HG02798 (cell line): ENCODE measurements around the gene CRX.
"Not testable (repeated sequence)": the region's sequence is repeated elsewhere in the genome, so short reads cannot be mapped to it uniquely, and the experiment has no call there.

Source experiments
- ATAC-seq: cut with Tn5 transposase; IDR thresholded peaks from one replicate; pipeline ENCODE4 v1.9.1; 2021; ENCODE audit warnings: mild to moderate bottlenecking; ENCODE audit not compliant: unreplicated experiment, poor library complexity

CRX gene

DNA sequence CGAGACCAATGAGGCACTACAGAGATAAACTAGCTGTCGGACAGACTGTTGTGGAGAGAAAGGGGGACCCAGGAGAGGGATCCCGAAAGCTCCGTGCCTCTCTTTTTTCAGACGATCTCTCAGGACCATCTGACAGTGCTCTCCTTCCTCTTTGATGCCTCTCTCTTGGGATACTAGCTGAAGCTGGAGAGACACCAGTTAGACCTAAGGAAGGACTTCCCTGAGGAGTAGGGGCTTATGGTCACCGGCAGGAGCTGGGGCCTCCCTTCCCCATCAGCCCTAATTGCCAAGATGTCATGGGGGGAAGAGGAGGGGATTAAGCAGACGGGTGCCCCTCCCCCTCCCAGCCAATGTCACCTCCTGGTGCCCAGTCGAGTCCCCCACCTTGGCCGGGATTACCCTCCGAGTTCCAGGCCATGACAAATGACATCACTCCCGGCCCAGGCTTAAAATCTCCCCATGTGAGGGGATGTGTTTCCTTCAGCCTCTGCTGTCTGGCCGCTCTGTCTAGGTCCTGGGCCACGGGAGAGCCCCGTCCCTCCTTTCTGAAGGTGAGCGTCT lies at the start of gene CRX:
Gene CRX (plus strand): TSS at position 478 of the 561 bp plus-strand sequence. CDS start 12,507 bp downstream, outside the sequence.
- ATAC-seq, result no peak

DNA sequence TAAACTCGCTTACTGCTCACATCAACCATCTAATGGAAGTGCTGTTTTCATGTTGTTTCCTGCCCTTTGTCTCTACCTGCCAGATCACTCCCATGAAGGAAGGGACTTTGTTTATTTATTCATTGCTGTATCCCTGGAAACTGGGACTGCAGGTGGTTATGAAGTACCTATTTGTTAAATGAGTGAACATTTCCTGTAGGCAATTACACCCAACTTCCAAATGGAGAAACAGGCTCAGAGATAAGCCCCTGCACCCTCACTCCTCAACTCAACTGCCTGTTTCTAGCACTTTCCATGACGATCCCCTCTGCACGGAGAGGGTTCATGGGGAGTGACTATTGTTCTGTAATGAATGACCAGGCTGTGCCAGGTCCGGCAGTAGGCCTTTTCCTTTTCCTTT lies 45.2 kb upstream of the CRX start:
- ATAC-seq, result no peak

DNA sequence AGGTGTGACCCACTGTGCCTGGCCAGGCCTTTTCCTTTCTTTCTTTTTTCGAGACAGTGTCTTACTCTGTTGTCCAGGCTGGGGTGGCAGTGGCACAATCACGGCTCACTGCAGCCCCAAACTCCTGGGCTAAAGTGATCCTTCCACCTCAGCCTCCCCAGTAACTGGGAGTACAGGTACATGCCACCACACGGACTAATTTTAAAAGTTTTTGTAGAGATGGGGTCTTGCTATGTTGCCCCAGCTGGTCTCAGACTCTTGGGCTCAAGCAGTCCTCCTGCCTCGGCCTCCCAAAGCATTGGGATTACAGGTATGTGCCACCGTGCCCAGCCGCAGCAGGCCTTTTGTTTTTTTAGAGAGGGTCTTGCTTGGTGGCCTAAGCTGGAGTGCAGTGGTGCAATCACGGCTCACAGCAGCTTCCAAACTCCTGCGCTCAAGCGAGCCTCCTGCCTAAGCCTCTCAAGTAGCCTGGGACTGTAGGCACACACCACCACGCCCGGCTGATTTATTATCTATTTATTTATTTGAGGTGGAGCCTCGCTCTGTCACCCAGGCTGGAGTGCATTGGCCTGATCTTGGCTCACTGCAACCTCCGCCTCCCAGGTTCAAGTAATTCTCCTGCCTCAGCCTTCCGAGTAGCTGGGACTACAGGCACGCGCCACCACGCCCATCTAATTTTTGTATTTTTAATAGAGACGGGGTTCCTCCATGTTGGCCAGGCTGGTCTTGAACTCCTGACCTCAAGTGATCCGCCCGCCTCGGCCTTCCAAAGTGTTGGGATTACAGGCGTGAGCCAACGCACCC lies 44.3 kb upstream of the CRX start:
- not testable (repeated sequence) for ATAC-seq

DNA sequence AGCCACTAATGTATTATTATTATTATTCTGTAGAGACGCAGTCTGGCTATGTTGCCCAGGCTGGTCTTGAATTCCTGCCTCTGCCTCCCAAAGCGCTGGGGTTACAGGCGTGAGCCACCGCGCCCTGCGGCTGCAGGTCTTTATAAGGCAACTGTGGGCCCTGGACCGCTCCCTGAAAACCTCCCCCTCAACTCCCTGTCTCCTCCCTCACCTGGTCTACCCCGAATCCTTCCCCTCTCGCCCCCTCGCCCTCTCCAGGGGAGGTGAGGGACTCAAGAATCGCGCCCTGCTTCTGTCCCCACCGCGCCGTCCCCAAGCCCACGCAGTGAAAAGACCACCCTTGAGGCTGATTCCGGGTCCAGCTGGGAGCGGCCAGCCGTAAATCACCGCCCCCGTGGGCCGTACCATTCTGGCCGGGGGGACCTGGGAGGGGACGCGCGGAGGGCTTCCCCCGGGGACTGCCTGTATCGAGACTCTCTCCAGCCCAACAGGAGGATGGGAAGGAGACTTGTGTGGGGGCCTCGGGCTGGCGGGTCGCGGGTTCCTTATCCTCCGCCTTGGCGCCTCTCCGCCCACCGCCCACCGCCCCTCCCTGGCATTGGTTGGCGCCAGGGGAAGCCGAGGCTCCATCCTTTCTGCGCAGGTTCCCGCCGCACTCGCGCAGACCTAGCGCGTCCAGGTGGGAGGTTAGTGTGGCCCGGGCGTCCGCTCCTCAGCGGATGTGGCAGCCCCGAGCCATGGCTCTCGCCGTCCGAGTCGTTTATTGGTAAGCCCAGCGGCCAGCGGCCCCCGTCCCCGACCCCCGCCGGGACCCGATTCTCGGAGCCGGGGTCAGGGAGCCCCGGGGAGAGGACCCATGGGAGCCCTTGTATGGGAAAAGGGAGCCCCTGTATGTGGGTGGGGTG lies 43.4 kb upstream of the CRX start, which contains the start of gene SELENOW:
Gene SELENOW (plus strand): TSS at position 655 of the 905 bp plus-strand sequence. CDS start 83 bp downstream, at position 738.
- ATAC-seq, result peak; percentile 81

DNA sequence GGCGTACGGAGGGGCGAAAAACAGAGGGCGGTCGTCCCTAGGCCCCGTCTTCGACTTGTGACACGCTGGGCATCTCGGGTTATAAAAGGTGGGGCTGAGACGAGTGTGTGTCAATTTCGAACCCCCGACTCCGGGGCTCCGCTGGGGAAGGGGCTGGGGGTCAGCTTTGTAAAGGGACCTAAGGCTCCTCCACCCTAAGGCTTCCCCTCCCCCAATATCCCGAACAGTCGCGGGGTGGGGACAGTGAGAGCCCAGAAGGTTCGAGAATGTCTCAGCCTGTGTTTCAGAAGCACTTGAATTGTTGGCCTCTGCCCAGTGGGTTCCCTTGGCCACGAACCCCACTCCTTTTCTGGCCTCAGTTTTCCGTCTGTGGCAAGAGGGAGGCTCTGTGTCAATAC lies 42.8 kb upstream of the CRX start:
- ATAC-seq, result no peak

DNA sequence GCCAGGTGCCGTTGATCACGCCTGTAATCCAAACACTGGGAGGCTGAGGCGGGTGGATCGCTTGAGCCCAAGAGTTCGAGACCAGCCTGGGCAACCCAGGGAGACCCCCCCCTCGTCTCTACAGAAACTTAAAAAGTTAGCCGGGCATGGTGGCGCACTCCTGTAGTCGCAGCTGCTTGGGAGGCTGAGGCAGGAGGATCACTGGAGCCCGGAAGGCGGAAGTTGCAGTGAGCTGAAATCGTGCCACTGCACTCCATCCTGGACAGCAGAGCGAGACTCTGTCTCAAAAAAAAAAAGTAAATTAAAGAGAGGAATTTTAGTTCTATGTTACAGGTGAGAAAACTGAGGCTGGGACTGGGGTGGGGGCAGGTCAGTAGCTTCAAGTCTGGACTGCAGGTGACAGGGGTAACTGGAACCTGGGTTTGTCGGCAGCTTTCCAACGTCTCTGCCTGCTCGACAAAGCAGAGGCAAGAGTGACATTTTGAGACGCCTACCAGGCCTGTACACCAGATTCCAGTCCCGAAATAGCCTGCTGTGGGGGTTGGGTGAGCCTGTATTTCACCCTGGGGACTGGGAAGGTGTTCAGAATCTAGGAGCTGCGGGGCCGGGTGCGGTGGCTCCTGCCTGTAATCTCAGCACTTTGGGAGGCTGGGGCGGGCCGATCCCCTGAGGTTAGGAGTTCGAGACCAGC lies 42.1 kb upstream of the CRX start:
- ATAC-seq, result no peak

DNA sequence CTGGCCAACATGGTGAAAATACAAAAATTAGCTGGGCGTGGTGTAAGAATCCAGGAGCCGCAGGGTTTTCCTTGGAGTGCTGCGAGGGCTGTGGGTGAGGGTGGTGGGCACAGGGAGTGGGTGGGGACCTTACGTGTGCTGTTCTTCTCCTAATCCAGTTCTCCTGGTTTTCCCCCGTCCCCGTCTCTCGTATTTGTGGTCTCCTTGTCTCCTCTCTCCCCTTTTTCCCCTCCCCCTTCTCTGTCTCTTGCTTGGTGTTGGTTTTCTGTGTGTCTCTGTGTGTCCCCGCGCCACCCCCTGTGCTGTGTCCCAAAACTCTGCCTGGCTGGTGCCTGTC lies 41.6 kb upstream of the CRX start:
- ATAC-seq, result no peak

DNA sequence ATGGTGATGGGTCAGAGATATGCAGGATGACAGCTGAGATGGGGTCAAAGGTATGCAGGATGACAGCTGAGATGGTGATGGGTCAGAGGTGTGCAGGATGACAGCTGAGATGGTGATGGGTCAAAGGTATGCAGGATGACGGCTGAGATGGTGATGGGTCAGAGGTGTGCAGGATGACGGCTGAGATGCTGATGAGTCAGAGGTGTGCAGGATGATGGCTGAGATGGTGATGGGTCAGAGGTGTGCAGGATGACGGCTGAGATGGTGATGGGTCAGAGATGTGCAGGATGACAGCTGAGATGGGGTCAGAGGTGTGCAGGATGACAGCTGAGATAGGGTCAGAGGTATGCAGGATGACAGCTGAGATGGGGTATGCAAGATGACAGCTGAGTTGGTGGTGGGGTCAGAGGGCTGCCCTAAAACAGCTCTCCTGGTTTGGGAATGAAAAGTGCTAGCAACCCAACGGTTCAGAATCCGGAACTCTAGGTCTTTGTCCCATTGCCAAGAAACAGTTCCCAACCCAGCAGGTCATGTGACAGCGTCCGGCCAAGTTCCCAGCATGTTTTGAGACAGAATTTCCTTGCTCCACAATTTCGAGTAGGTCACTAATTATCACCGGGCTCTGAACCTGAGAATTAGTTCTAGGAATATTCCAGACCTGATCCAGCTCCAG lies 40.0 kb upstream of the CRX start:
- ATAC-seq, result no peak

DNA sequence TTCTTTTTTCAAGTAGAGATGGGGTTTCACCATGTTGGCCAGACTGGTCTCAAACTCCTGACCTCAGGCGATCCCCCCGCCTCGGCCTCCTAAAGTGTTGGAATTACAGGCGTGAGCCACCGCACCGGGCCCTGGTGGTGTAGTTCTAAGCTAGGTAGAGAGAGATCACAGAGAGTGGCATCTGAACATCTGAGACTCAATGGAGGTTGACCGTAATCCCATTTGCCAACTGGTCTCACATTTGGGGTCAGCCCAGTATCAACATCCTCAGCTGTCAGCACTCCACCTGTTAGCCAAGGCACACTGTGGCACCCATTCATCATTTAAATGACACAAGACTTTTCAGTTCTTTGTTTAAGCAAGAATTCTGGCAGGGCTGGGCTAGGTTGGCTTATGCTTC lies 35.2 kb upstream of the CRX start:
- no peak for ATAC-seq

DNA sequence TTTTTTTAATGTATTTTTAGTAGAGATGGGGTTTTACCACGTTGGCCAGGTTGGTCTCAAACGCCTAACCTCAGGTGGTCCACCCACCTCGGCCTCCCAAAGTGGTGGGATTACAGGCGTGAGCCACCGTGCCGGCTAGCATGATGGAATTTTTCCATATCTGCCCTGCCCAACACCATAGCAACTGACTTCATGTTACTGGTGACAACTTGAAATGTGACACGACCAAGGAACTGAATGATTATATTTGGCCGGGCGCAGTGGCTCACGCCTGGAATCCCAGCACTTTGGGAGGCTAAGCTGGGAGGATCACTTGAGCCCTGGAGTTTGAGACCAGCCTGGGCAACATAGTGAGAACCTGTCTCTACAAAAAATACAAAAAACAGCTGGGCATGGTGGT lies 34.4 kb upstream of the CRX start:
- ATAC-seq, result not testable (repeated sequence)

DNA sequence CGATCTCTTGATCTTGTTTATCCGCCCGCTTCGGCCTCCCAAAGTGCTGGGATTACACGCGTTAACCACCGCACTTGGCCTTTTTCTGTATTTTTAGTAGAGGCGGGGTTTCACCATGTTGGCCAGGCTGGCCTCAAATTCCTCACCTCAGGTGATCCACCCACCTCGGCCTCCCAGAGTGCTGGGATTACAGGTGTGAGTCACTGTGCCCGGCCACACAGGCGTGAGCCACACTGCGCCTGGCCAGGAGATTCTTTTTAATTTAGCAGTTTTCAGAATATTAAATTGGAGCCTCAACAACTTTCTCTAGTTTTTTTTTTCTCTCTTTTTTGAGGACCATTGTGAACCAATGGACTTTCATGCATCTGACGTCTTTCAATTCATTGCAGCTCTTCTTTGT lies 31.9 kb upstream of the CRX start:
- ATAC-seq, result not testable (repeated sequence)

DNA sequence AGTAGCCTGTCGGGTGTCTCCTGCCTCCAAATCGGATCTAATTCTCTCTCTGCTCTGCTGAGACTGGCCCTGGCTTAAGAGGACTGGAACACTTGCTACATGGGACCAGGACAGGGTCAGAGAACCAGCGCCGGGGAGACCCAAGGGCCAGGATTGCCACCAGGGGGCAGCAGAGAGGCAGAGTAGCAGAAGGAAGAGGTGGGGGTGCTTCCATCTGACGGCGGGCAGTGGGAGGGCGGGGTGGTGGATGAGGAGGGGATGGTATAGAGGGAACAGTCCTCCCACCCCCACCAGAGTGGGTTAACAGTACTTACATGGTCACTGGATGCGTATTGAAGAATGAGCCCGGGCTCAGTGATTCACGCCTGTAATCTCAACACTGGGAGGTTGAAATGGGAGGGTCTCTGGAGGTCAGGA lies 31.3 kb upstream of the CRX start:
- no peak for ATAC-seq

DNA sequence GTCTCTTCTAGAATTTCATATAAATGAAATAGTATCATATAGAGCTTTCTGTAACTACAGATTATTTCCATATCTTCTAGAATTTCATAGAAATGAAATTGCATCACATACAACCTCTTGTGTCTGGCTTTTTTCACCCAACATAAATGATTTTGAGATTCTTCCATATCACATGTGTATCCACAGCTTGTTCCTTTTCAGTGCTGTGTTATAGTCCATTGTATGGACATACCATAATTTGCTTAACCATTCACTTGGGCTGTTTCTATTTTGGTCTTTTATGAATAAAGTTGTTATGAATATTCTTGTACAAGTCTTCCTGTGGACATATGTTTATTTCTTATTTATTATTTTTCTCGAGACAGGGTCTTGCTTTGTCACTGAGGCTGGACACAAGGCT lies 29.1 kb upstream of the CRX start:
- ATAC-seq, result no peak

DNA sequence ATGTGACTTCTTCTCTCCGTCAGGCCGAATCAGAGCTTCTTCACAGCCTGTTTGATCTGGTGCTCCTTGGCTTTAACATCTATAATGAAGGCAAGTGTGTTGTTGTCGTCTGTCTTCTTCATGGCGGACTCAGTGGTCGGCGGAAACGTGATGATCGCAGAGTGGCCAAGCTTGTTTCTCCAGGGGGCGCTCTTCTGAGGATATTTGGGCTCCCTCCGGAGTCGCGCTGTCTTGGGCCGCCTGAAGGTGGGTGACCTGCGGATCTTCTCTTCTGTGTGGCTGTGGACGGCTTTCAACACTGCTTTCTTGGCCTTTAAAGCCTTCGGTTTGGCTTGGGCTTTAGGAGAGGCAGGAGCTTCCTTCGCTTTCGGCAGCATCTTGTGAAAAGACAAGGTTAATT lies 27.2 kb upstream of the CRX start:
- no peak for ATAC-seq

DNA sequence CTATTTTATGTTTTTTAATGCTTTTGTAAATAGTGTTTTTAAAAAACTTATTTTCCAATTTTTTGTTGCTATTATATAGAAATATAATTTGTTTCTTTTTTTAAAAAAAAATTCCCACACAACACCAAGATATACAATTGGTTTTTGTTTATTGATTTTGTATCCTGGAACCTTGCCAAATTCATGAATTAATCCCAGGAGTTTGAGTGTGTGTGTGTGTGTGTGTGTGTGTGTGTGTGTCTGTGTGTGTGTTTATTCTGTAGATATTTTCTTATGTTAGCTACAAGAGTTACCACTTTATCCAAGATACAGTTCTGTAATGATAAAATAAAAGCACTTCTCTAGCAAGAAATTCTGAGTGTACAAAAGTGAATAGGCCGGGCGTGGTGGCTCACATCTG lies 25.0 kb upstream of the CRX start:
- ATAC-seq, result no peak

DNA sequence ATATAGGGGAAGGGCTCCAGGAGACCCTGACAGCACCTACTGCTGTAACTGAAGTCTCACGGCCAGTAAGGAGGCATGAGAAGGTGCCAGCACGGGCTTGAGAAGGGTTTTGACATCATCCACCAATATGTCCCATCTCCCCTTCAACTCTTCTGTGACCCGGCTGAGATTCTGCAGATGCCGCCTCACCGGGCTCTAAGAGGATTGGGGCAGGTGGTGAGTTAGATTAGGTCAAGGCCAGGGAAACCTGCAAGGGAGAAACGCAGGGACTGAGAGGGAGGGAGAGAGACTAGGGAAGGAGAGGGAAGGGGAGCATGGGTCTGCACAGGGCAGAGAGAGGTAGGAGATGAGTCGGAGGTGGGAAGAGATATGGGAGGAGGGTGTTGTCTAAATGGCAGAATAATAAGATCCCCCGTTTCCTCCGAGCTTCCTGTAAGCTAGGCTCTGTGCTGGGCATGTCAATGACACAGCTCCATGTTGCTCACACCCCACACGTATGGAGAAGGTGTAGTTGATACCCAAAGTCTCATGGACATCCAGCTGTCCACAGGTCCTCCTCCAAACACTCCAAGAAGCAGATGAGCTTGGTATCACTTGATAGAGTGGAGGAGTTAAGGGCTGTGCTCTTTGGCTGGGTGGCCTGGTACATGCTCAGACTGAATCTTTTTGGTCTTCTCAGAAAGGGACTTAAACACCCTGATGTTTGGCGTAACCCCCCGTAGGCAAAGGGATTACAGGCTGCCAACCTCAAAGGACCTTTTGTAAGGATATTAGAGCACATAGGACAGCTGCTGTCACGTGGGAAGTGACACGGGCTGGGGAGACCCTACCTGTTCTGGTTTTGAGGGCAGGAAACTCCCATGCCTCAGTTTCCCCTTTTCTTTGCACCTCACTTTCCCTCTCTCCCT lies 23.5 kb upstream of the CRX start:
- no peak for ATAC-seq

DNA sequence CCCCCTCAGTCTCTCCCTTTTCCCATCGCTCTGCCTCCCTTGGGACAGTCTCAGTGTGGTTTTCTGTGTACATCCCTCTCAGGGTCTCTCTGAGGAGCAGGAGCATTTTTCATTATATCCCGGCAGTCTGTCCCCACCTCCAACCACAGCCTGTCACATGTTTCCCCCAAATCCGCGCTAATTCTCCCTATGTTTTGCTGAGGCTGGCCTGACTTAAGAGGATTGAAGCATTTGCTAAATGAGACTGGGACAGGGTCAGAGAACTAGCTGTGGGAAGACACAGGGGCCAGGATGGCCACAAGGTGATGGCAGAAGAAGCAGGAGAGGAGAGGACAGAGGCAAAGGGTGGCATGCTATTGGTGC lies 22.9 kb upstream of the CRX start:
- ATAC-seq, result no peak

DNA sequence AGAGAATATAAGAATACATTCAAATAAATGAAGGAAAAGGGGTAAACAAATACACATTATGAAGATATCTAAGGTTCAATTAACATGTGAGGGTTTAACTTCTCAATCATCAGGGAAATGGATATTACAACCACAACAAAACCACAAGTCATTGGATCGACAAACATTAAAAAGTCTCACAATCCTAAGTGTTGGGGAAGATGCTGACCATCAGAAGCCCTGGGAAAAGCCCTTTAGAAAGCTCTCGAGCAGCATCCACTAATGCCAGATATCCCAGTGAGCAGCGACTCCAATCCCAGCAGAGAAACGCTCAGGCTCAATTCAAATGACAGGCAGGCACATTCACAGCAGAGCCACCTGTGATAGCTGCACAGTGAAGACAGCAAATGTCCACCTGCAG lies 20.5 kb upstream of the CRX start:
- ATAC-seq, result no peak

DNA sequence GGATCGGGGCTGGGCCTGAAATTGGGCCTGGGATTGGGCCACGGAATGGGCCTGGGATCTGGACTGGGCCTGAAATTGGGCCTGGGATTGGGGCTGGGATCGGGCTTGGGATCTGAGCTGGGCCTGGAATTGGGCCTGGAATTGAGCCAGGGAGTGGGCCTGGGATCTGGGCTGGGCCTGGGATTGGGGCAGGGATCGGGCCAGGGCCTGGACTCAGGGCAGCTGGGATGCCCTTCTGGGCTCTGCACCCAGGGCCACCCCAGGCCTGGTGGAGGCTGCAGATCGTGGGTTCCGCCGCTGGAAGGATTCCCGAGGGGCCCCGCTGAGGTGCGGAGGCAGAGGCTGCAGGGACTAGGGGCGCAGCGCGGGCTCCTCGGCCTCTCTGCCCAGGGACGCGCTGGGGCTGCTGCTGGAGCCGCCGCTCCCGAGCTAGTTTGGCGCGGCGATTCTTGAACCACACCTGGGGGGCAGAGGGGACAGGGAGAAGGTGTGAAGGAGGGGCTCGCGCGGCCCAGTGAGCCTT lies 19.2 kb upstream of the CRX start:
- no peak for ATAC-seq
